HepG2 (cell line): ENCODE results near the gene FAP. TPM values are rescaled to one million over a fixed set of nuclear protein-coding genes. Genes with fewer than 3 reads are reported as not detected.

Experiments
- FOXA1 ChIP-seq, 2 experiments: fragments of 450-650 bp in 1 of 2; sonication (generic) in 1 of 2; formaldehyde crosslinking in 1 of 2; IDR thresholded peaks; 2 replicates each; pipeline versions ENCODE4 v1.4.0 to v1.6.1; 2016 to 2020; ENCODE audit warnings: missing genetic modification reagents in 1 of 2
- IKZF1 ChIP-seq: fragments of 450-650 bp; IDR thresholded peaks from 2 replicates; pipeline ENCODE4 v1.7.1; 2016
- KLF13 ChIP-seq: sonication (generic); formaldehyde crosslinking; IDR thresholded peaks from 2 replicates; pipeline ENCODE4 v1.4.0; 2020; ENCODE audit warnings: mild to moderate bottlenecking, missing genetic modification reagents
- NCOR1 ChIP-seq: fragments of 200-600 bp; sonication (generic); IDR thresholded peaks from 2 replicates; pipeline ENCODE4 v1.7.0; 2017; ENCODE audit warnings: antibody characterized with exemption, low read length, borderline replicate concordance
- SMC3 ChIP-seq: IDR thresholded peaks from 2 replicates; pipeline ENCODE4 v1.6.1; 2011; ENCODE audit warnings: low read length, improper control_type of control experiment
- SNAI1 ChIP-seq: sonication (generic); formaldehyde crosslinking; IDR thresholded peaks from 2 replicates; pipeline ENCODE4 v1.5.0; 2020; ENCODE audit warnings: mild to moderate bottlenecking, missing genetic modification reagents, borderline replicate concordance
- TAF1 ChIP-seq: sonication (generic); formaldehyde crosslinking; IDR thresholded peaks from 2 replicates; pipeline ENCODE4 v1.4.0; 2020; ENCODE audit warnings: missing genetic modification reagents
- TP53 ChIP-seq: sonication (generic); formaldehyde crosslinking; conservative IDR thresholded peaks from 2 replicates; pipeline ENCODE4 v1.4.0; 2020; ENCODE audit warnings: missing genetic modification reagents
- ZFP1 ChIP-seq: IDR thresholded peaks from 2 replicates; pipeline ENCODE4 v1.6.1; 2016
- ZFP37 ChIP-seq: sonication (generic); formaldehyde crosslinking; IDR thresholded peaks from 2 replicates; pipeline ENCODE4 v1.4.0; 2020; ENCODE audit warnings: missing genetic modification reagents, borderline replicate concordance
- ZNF17 ChIP-seq: sonication (generic); formaldehyde crosslinking; IDR thresholded peaks from 2 replicates; pipeline ENCODE4 v1.5.0; 2020; ENCODE audit warnings: mild to moderate bottlenecking, missing genetic modification reagents
- ZNF567 ChIP-seq: sonication (generic); formaldehyde crosslinking; IDR thresholded peaks from 2 replicates; pipeline ENCODE4 v1.8.1; 2023; ENCODE audit warnings: mild to moderate bottlenecking, missing genetic modification reagents, borderline replicate concordance
- ZNF607 ChIP-seq: sonication (generic); formaldehyde crosslinking; IDR thresholded peaks from 2 replicates; pipeline ENCODE4 v1.5.1; 2020; ENCODE audit warnings: missing genetic modification reagents, mild to moderate bottlenecking, borderline replicate concordance
- ZNF672 ChIP-seq: sonication (generic); formaldehyde crosslinking; IDR thresholded peaks from 2 replicates; pipeline ENCODE4 v1.8.1; 2022; ENCODE audit warnings: missing genetic modification reagents
- ZNF674 ChIP-seq: sonication (generic); formaldehyde crosslinking; IDR thresholded peaks from 2 replicates; pipeline ENCODE4 v1.5.0; 2020; ENCODE audit warnings: low read depth, mild to moderate bottlenecking, missing genetic modification reagents
- ZNF703 ChIP-seq: sonication (generic); formaldehyde crosslinking; IDR thresholded peaks from 2 replicates; pipeline ENCODE4 v1.5.1; 2020; ENCODE audit warnings: missing genetic modification reagents, mild to moderate bottlenecking, moderate library complexity, borderline replicate concordance
- polyA plus RNA-seq, 8 experiments: library from polyadenylated mRNA; depleted of rRNA in 3 of 8; stranded (reverse) in 7 of 8; unstranded in 1 of 8; fragments of >200 nt; fragmentation: Illumina TruSeq in 4 of 8; extraction: Trizol in 4 of 8; gene quantifications; 2 replicates each; pipeline versions ENCODE4 v1.2.1 to v1.2.3, GENCODE V29; 2011 to 2016; ENCODE audit warnings: low read depth in 4 of 8, missing spikeins in 1 of 8, mixed read lengths in 1 of 8; ENCODE audit not compliant: insufficient read depth in 1 of 8
- total RNA-seq, 5 experiments: library from RNA; depleted of rRNA; stranded (reverse); fragments of >200 nt; fragmentation: Illumina TruSeq; extraction: Trizol; gene quantifications; 2 replicates each; pipeline ENCODE4 v1.2.3, GENCODE V29; 2016; ENCODE audit warnings: low read depth in 1 of 5
- TF ChIP-seq, protein P1 (sequence below): sonication (generic); formaldehyde crosslinking; conservative IDR thresholded peaks from 2 replicates; pipeline ENCODE4 v1.8.0; 2022; ENCODE audit warnings: mild to moderate bottlenecking, moderate library complexity, missing genetic modification reagents
- TF ChIP-seq, protein P2 (sequence below): sonication (generic); formaldehyde crosslinking; IDR thresholded peaks from 2 replicates; pipeline ENCODE4 v1.4.0; 2020; ENCODE audit warnings: missing genetic modification reagents
- TF ChIP-seq, protein P3 (sequence below): sonication (generic); formaldehyde crosslinking; IDR thresholded peaks from 2 replicates; pipeline ENCODE4 v1.4.0; 2020; ENCODE audit warnings: low read depth, mild to moderate bottlenecking, missing genetic modification reagents

The FAP gene
- total and polyA plus RNA-seq, 2 of the 13 experiments (the other 11 are each of a cell fraction or from before 2014, with no cell fraction given), result not detected

DNA sequence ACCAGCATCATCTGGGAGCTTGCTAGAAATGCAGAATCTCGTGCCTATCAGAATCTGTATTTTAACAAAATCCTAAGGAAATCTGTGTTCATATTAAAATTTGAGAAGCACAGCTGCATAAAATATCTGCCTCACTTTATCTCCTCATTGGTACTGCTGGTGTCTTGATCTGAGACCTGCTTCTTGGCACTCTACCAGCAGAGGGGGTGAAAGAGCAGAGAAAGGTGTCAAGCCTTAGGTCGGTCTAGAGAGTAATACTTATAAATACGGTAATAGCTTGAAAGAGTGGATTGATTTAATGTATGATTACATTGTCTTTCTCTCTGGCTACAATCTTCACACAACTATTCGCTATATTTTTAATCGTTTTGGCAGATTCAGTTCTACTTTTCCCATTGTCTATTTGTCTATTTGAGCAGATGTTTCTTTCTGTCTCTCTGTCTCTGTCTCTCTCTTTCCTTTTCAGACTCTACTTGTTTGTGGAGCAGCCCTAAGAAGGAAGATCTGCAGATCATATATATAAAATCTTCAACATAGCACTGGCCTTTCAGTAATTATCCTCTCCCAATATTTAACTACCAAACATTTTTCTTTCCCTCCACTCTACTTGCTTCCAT, 89.5 kb downstream of the FAP start (continued):
- TF ChIP-seq ZNF672 (CRISPR knock-in tag) (no peak), SMC3 (peak; percentile 74), ZNF567 (CRISPR knock-in tag) (no peak), ZFP37 (no peak), ZNF703 (CRISPR knock-in tag) (no peak), ZNF674 (no peak), TP53 (no peak), ZNF607 (CRISPR knock-in tag) (no peak), FOXA1 (IDR thresholded peaks at IDR 0.05) (no peak), FOXA1 (CRISPR knock-in tag; IDR thresholded peaks at IDR 0.05) (no peak), NCOR1 (no peak), TAF1 (CRISPR knock-in tag) (no peak), KLF13 (CRISPR knock-in tag) (no peak), IKZF1 (no peak), ZFP1 (CRISPR knock-in tag) (no peak), ZNF17 (no peak), SNAI1 (CRISPR knock-in tag) (no peak)
- TF ChIP-seq, protein P1, sequence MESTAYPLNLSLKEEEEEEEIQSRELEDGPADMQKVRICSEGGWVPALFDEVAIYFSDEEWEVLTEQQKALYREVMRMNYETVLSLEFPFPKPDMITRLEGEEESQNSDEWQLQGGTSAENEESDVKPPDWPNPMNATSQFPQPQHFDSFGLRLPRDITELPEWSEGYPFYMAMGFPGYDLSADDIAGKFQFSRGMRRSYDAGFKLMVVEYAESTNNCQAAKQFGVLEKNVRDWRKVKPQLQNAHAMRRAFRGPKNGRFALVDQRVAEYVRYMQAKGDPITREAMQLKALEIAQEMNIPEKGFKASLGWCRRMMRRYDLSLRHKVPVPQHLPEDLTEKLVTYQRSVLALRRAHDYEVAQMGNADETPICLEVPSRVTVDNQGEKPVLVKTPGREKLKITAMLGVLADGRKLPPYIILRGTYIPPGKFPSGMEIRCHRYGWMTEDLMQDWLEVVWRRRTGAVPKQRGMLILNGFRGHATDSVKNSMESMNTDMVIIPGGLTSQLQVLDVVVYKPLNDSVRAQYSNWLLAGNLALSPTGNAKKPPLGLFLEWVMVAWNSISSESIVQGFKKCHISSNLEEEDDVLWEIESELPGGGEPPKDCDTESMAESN (CRISPR knock-in tag), result peak; percentile 94
- TF ChIP-seq, protein P2, sequence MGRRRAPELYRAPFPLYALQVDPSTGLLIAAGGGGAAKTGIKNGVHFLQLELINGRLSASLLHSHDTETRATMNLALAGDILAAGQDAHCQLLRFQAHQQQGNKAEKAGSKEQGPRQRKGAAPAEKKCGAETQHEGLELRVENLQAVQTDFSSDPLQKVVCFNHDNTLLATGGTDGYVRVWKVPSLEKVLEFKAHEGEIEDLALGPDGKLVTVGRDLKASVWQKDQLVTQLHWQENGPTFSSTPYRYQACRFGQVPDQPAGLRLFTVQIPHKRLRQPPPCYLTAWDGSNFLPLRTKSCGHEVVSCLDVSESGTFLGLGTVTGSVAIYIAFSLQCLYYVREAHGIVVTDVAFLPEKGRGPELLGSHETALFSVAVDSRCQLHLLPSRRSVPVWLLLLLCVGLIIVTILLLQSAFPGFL (CRISPR knock-in tag), result no peak
- TF ChIP-seq, protein P3, sequence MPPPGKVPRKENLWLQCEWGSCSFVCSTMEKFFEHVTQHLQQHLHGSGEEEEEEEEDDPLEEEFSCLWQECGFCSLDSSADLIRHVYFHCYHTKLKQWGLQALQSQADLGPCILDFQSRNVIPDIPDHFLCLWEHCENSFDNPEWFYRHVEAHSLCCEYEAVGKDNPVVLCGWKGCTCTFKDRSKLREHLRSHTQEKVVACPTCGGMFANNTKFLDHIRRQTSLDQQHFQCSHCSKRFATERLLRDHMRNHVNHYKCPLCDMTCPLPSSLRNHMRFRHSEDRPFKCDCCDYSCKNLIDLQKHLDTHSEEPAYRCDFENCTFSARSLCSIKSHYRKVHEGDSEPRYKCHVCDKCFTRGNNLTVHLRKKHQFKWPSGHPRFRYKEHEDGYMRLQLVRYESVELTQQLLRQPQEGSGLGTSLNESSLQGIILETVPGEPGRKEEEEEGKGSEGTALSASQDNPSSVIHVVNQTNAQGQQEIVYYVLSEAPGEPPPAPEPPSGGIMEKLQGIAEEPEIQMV, result no peak
